Gastroesophageal sphincter (tissue), 3 donors: ENCODE data around the gene ULK1.

Source experiments
- EP300 ChIP-seq: sonication (generic); formaldehyde crosslinking; IDR thresholded peaks from one replicate; pipeline ENCODE4 v1.6.1; 2017; ENCODE audit warnings: antibody characterized with exemption, mild to moderate bottlenecking
- POLR2A ChIP-seq, 2 donors: fragments of 450-650 bp; IDR thresholded peaks; one replicate each; pipeline ENCODE4 v1.6.1; 2017; ENCODE audit warnings: antibody characterized with exemption in 2 of 2, mild to moderate bottlenecking in 2 of 2, moderate library complexity in 1 of 2
- POLR2AphosphoS5 ChIP-seq: sonication (generic); formaldehyde crosslinking; IDR thresholded peaks from one replicate; pipeline ENCODE4 v1.6.1; 2017; ENCODE audit warnings: antibody characterized with exemption
- TF ChIP-seq, protein P1 (sequence below), 4 experiments: fragments of 200-600 bp in 2 of 4; fragments of 450-650 bp in 2 of 4; sonication (generic) in 1 of 4; IDR thresholded peaks; one replicate each; pipeline ENCODE4 v1.5.1; 2017 to 2019; ENCODE audit warnings: antibody characterized with exemption in 4 of 4, mild to moderate bottlenecking in 2 of 4, moderate library complexity in 2 of 4

DNA sequence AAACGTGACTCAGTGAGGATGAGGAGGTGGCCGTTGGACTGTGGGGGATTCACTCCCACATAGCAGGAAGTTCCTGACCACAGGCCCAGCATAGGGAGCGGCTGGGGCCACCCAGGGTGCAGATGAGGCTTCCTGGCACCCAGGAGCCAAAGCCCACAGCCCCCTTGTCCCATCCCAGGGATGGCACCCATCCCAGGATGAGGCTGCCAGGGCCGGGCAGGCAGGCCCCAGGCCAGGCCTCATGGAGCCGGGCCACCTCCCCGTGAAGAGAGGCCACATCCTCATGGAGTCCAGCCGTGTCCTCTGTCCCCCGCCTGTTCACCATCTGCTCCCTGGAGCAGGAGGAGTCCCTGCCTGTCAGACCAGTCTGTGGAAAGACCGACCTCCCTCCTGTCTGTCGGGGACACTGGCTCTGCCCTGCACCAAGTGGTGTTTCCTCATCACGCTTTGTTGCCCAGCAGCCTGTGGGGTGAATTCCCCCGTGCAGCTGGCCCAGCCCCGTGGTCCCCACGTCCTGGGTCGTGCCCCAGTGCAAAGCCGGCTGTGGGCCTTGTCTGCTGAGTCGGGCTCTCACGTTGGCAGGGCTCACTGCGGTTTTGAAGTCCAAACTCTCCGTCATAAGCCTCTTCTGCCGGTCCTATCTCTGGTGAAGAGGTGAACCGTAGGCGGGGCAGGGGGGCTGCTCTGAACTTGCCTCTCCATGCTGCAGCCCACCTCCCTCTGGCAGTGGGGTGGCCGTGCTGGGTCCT lies 41.7 kb upstream of the ULK1 start:
- TF ChIP-seq POLR2A (IDR thresholded peaks at IDR 0.05) (no peak), POLR2AphosphoS5 (no peak), EP300 (no peak)
- TF ChIP-seq, protein P1, sequence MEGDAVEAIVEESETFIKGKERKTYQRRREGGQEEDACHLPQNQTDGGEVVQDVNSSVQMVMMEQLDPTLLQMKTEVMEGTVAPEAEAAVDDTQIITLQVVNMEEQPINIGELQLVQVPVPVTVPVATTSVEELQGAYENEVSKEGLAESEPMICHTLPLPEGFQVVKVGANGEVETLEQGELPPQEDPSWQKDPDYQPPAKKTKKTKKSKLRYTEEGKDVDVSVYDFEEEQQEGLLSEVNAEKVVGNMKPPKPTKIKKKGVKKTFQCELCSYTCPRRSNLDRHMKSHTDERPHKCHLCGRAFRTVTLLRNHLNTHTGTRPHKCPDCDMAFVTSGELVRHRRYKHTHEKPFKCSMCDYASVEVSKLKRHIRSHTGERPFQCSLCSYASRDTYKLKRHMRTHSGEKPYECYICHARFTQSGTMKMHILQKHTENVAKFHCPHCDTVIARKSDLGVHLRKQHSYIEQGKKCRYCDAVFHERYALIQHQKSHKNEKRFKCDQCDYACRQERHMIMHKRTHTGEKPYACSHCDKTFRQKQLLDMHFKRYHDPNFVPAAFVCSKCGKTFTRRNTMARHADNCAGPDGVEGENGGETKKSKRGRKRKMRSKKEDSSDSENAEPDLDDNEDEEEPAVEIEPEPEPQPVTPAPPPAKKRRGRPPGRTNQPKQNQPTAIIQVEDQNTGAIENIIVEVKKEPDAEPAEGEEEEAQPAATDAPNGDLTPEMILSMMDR (IDR thresholded peaks at IDR 0.05): no peak
